GM21723 (cell line): ENCODE measurements around the gene EED.

ENCODE experiments used
- ATAC-seq: cut with Tn5 transposase; IDR thresholded peaks from one replicate; pipeline ENCODE4 v1.9.1; 2021; ENCODE audit warnings: mild to moderate bottlenecking, moderate library complexity; ENCODE audit not compliant: unreplicated experiment

EED gene

GRCh38 chr11:86246293-86246675 lies 1.7 kb downstream of the EED start:
- ATAC-seq: no peak

DNA sequence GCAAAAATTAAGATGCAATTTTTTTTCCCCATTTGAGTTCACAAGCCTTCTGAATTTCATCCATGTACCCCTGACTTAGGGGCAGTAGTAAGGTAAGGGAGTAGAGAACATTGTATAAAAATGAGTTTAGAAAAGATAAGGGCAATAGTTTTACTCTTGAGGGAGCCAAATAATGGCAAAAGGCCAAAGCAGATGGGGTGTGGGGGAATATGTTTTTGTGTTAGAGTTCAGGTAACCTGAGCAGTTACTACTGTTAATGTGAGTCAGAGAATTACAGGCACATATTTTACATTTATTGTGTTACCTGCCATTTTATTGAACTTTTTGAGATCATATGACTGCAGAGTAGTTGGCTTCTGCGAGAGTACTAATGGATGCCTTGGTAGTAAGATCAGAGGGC lies 3.1 kb downstream of the EED start:
- ATAC-seq: no peak

DNA sequence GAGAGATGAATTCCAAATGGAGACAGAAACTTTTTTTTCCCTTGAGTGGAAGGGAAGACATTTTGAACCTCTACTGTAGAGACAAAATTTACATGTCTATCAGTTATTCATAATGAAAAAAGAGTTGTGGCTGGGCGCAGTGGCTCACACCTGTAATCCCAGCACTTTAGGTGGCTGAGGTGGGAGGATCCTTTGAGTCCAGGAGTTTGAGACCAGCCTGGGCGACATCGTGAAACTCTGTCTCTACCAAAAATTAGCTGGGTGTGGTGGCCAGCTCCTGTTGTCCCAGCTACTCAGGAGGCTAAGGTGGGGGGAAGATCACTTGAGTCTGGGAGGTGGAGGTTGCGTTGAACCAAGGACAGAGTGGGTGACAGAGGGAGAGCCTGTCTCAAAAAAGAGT lies 4.1 kb downstream of the EED start:
- ATAC-seq: no peak

GRCh38 chr11:86249307-86250098 lies 5.0 kb downstream of the EED start:
- ATAC-seq: no peak

DNA sequence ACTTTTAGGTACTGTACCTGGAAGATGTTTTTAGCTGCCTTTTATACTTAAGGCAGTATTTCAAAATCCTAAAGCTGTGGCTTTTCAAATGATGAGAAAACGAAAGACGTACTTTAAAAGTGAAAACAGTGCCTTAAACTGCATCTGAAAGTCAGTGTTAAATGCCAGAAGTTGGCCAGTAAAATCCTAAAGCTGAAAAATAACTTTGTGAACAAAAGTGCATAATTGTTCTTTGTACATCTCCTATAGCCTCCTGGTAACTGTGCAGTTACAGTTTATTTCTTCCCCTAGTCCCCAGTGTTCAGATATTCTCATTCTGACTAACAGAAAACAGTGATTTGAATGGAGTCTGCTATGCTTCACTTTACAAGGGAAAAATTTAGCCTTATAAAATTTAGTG lies 6.8 kb downstream of the EED start:
- ATAC-seq: peak; percentile 25

- peak; percentile 91 for ATAC-seq
Measured at GRCh38 chr11:86255896-86256295, 11.3 kb downstream of the EED start.

DNA sequence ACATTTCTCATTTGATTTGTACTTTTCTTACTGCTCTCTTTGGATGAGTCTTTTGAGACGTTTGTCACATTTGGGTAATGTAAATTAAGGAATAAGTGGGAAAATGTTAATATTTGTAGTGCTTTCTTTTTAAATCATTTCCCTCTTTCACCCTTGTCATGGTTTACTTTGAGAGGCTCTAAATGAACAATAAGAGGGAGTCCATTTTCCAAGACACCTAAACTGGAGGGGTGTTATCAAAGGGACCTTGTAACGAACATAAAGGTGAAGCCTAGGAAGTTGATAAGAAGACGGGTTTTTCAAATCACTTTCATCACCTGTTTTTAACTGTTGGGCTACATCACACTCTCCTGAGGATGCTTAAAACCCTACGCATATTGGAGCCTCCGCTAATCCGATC lies 12.1 kb downstream of the EED start:
- no peak for ATAC-seq

DNA sequence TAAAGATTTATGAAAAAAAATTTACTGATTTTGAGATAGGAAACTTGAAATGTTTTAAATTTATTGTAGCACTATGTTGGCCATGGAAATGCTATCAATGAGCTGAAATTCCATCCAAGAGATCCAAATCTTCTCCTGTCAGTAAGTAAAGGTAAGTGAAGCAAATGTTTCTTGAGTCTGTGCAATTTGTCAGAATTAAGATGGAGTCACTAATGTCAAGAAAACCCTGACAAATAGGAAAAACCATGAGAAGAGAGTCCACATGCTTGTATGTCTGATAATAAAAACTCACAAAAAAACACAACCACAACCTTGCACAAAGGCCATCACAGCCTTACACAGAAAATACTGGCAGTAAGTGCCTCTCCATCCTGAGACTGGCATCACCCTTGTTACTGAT lies 12.9 kb downstream of the EED start:
- no peak for ATAC-seq

DNA sequence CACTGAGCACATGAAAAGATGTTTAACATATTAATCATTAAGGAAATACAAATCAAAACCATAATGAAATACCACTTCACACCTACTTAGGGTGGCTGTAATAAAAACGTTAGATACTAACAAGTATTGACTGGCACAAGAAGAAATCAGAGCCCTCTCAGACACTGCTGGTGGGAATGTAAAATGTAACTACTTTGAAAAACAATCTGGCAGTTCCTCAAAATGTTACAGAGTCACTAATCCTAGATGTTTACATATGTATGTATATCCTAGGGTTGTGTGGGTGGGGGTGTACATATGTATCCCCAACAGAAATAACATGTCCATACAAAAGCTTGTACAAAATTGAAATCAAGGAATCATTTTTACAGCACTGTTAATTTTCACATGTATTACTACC lies 15.2 kb downstream of the EED start:
- ATAC-seq: no peak

DNA sequence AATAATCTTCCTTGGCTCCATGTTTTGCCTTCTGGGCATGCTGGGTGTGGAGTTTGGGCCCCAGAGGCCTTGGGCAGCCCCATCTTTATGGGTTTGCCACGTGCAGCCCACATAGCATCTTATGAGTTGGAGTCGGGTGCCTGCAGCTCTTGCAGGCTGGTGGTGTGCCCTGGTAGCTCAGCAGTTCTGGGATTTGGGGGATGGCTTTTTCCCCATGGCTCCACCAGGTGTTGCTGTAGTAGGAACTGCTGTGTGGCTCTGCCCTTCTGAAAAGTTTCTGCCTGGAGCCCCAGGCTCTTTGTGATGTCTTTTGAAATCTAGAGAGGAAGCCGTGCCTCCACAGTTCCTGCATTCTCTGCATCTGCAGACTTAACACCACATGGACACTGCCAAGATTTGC lies 16.8 kb downstream of the EED start:
- ATAC-seq: no peak

DNA sequence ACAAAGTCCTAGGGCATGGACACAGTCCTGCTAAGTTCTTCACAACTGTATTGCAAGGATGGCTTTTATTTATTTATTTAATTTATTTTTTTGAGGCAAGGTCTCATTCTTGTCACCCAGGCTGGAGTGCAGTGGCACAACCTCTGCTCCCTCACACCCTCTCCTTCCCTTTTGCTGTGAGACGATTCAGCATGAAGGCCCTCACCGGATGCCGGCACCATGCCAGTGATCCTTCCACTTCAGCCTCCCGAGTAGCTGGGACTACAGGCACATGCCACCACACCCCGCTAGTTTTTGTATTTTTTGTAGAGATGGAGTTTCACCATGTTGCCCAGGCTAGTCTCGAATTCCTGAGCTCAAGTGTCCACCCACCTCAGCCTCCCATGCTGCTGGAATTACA lies 17.8 kb downstream of the EED start:
- no peak for ATAC-seq

DNA sequence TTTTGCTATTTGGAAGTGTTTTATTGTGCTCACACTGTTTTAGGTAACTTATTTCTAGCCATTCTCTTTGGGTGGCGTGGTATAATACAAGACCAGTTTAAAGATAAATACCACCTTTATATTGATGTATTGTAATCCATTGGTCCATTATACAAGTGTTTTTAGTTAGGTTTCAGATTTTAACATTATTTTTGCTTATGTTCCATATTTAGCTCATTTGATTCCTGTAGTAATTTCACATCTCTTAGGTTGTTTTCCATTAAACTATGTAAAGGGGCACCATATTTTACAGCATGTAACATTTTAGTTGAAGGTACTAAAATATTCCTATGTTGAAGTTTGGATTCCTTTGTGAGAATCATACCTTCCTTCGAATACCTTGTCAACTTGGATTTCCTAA lies 20.1 kb downstream of the EED start:
- ATAC-seq: no peak

DNA sequence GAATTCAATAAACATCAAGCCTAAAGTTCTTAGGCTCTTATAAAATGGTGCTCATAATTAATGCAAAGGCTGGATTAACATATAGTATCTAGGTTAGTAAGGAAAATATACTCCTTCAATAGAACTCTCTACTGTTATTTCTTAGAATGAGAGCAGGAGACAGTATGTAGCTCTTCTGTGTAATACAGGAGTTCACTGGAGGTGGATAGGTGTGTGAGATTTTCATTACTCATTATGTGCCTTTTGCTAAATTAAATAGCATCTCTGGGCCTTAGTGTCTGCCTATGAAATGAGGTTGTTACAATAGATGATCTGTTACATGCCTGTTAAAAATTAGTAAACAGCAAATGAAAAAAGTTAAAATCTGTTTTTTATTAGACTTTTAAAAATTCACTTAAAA lies 20.6 kb downstream of the EED start:
- no peak for ATAC-seq

- no peak for ATAC-seq
Measured at GRCh38 chr11:86269645-86270044, 25.1 kb downstream of the EED start.

DNA sequence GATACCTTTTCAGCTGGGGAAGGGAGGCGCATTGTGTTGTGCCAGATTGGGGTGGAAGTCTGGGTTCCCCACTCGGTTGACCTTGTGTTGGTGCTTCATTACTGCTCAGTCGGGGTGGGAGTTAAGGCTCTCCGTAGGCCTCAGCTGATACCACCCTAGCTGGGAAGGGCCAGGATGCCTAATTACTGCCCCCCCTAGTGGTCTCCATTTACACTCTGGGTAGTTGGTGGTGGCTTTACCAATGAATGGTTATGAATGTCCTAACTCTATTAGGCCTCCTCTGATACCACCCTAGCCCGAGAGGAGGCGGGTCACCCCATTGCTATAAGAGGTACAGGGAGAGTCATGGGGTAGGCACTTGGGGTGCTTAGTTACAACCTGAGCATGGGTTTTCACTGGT lies 29.9 kb downstream of the EED start:
- ATAC-seq: no peak

- no peak for ATAC-seq
Measured at GRCh38 chr11:86274999-86275398, 30.4 kb downstream of the EED start.

DNA sequence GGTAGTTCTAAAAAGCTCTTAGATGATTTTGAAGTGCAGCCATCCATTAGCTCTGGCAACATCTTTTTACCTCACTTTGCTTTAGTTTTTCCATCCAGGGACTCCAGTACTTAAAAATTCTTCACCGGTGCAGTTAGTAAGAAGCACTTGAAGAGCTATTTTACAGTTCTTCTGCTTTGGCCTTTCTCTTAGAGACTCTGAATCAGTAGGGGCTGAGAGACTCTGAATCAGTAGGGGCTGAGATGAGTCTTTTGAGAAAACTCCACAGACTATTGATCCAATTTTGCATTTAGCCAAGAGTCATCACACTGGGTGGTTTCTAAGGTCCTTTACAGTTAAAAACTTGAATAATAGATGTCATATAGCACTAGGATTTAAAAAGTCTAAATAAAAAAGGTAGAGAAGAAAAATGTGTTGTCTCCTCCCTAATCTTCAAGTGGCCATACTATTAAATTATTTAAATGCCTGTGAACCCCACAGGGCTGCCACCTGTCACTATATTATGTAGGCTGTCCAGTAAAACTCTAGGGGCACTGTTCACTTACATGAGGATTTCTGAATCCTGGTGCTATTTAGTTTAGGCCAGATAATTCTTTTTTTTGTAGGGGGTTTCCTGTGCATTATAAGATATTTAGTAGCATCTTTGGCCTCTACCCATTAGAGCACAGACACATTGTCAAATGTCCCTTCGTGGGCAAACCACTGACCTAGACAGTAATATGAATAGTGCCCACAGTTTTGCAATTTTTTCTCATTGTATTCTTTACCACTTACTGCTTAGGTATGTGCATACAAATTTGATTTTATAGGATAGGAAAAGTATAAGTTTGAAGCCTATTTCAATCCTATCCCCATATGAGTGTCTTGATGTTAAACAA lies 31.2 kb downstream of the EED start:
- no peak for ATAC-seq

- ATAC-seq: no peak
Measured at GRCh38 chr11:86277741-86278140, 33.2 kb downstream of the EED start.

DNA sequence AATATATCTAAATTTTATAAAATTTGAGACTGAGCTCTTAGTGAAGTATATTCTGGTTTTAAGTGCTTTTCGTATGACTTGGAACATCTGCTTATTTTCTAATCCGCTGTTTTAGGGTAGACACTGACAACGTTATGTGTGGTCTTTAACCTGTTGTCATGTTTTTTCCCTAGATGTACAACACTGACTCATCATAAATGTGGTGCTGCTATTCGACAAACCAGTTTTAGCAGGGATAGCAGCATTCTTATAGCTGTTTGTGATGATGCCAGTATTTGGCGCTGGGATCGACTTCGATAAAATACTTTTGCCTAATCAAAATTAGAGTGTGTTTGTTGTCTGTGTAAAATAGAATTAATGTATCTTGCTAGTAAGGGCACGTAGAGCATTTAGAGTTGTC lies 33.7 kb downstream of the EED start:
- no peak for ATAC-seq

DNA sequence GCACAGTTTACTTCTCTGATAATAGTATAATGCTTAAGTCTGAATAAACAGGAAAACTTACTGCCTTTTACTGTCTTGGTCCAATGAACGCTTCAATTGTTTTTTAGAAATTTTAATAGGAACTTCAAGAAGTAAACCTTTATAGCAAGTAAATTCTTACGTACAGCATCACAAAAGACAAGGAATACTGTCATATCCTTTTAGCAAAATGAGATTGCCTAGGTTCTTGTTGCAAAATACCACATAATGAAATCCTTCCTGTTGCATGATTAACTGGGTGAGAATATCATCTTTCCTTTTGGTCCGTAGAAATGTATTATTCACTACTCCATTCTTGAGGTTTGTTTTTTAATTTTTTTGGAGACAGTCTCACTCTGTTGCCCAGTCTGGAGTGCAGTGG lies 35.2 kb downstream of the EED start:
- ATAC-seq: no peak

DNA sequence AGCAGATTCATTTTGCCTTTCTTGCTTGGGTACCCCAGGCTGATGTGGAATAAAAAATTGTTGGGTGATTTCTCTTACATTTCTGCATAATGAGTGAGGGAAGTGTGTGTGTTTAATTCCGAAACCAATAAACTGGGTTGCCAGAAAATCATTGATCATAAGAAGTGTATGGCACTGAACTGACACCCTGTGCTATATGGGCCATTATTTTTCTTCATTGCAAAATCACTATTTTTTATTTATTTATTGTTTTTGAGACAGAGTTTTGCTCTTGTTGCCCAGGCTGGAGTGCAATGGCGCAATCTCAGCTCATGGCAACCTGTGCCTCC lies 42.9 kb downstream of the EED start:
- peak; percentile 14 for ATAC-seq

DNA sequence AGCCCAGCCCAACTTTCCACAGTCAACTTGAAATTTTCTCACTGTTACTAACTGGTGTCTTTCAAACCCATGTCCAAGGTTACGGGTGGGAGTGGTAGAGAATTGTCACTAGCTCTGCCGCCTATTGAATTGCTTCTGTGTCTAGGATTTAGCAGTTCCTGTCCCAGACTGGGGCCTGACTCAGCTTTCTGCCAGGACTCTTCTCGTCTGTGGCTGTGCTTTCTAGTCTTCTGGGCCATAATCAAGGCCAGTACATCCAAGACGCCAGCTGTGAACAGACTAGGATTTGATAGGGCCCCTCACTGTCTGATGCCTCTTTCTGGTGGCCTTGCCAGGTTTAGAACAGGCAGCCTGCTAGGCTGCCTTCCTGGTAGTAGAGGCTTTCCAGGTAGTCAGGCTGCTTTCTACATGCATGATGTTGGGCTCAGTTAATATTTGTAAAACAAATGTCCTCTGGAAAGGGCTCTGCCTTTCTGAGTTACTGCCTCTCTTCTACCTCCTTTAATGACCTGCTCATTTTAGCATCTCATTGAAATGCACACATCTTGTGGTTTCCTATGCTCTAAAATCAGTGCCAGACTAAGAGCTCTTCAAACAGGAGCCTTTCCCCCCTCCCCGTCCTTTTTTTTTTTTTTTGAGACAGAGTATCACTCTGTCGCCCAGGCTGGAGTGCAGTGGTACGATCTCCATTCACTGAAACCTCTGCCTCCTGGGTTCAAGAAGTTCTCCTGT lies 44.4 kb downstream of the EED start:
- no peak for ATAC-seq
